ENCODE results near the gene CAPG.
"Not testable (repeated sequence)": the region's sequence is repeated elsewhere in the genome, so short reads cannot be mapped to it uniquely, and the experiment has no call there.

CAPG gene

DNA sequence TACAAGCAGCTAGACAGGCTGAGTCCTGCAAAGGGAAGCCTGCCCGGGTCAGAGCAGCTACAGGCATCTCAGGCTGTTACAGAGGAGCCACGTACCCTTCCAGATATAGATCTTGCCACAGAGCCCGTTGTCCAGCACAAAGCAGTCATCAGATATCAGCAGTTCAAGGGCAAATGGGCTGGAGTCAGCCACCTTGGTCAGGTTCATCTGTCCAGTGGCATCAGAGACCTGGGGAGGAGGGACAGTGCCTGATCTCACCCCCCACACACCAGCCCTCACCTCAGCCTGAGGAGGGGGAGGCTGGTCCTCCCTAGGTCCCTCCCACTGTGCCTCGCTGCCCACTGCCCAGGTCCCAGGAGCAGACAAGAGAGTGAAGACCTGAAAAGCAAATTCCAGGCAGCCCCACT, 12.2 kb downstream of the CAPG start:
- DNase-seq, result no peak

DNA sequence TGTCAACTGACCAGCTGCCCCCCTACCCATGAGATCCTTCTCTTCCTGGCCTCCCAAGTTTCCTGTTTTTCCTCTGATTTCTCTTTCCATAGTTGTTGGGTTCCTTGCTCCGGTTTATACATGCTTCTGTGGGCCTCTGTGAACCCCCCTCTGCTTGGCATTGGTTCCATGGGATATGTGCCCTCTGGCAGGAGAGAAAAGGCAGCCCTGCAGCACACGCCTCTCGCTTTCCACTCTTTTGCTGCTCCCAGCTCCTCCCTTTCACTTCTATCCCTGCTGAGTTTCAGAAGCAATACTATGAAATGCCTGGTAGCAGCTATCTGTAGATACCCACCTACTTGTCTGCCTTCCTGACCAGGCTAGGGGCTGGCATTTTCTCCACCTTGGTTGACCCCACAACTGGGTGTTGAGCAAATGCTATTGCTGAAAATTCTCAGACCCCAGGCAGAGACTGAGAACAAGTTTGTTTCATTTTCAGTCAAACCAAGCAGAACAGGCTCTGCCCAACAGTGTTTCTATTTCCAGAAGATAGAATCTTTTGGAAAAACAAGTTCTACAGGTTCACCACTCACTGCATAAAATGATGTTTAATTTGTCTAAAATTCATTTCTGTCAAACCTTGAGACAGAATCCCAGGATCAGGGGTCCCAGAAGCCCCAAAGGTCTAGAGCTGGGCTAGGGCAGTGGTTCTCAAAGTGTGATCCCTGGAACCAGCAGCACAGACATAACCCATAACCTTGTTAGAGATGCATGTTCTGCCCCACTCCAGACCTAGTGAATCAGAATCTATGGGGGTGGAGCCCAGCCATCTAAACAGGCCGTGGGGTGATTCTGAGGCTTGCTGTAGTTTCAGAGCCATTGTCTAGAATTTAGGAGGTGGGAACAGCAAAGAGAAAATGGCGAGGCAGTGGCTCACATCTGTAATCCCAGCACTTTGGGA, 13.4 kb downstream of the CAPG start:
- peak; percentile 44 for DNase-seq

DNA sequence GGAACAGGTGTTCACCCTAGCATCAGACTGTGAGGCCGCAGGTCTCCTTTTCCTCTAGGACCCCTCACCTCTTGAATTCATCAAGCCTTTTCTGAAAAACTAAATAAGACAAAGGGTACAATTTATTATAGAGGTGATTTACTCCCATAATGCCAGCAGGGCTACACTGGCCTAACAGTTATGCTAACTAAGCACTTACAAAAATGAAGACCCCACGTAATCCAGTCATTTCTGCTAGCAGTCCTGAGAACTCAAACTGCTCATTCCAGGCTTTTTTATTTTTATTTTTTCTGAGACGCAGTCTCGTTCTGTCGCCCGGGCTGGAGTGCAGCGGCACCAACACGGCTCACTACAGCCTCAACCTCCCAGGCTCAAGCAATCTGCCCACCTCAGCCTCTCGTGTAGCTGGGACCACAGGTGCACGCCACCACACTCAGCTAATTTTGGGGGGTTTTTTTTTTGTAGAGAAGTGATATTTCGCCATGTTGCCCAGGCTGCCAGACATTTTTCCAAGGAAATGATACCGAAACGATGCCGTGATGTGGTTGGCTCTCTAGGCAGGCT, 14.2 kb downstream of the CAPG start:
- no peak for DNase-seq

DNA sequence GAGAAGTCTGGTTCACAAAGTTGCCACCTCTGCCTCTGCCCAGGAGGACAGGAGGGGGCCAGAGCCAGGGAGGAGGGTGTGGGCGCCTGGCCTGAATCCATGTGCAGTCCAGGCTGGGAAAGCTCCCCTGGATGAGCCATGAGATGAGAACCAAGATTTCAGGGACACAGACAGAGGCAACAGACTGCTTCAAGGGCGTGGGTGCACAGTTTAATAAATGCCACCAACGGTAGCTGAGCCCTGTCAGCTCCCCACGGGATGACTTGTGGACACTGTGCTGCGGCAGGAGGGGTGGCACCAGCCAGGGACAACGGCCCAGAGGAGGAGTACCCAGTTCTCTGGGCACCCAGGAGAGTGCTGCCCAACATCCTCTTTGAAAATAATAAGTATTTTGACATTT, 15.2 kb downstream of the CAPG start:
- no peak for DNase-seq

DNA sequence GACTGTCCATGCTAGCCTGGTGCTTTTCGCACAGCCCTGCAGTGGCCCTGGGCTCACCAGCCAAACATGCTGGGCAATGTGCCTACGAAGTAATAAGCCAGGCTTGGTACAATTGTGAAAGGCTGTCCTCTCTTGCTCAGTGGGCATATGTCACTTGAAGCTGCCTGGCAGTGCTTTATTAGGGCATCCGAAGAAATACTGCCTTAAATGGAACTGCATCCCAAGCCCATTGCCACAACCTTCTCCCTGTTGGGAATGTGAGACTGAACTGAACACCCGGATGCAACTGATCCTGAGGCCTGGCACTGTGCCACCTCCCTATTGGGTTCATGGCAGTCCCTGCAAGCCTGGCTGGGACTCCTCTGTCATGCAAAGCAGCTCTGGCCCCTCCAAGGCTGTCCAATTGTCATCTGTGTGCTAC, 15.9 kb downstream of the CAPG start:
- DNase-seq, result no peak

DNA sequence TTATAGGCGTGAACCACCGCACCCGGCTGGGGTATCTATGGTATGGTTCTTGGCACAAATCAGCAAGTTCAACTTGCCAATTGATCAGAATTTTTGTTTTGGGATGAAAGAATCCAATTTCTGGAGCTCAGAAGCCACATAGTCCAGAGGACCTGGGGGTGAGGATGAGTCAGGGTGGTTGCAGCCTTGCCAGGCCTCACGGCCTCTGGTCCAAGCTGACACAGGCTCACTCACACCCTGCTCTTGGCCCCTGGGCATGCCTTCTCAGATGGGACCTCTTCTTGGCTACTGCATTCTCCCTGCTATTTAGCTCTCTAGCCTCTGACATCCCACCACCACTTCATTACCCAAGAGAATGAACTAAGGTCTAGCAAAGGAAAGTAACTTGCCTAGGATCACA, 16.3 kb downstream of the CAPG start:
- DNase-seq, result no peak

DNA sequence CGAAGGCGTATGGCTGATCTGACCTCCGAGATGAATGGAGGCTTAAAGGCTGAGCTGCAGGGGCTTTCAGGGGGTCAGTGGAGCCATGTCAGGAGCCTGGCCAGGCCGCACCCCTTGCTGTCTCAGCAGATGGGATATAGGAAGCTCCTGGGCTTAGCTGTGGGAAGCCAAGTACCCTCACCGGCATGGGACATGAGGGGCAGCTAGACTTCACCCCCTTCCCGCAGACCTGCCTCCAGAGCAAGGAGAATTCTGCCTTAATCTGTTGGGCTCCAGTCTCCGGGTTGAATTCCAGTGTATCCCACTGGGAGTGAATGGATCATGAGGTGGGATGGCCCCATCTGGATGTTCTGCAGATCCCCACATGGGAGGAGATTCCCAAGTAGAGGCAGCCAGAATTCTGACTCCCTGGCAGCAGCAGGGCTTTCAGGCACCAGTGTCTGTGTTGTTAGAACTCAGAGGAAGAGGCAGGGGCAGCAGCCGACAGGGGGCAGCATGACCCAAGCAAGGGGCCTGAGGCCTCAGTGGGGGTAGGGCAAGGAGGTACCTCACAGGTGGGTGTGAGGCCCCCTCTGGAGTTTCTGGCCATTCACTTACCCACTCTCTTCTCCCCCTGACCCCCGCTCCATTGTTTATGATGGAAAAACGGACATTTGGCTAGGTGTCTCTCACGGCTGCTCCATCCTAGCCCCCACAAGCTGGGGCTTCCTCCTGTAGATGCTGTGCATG, 19.1 kb downstream of the CAPG start:
- no peak for DNase-seq

DNA sequence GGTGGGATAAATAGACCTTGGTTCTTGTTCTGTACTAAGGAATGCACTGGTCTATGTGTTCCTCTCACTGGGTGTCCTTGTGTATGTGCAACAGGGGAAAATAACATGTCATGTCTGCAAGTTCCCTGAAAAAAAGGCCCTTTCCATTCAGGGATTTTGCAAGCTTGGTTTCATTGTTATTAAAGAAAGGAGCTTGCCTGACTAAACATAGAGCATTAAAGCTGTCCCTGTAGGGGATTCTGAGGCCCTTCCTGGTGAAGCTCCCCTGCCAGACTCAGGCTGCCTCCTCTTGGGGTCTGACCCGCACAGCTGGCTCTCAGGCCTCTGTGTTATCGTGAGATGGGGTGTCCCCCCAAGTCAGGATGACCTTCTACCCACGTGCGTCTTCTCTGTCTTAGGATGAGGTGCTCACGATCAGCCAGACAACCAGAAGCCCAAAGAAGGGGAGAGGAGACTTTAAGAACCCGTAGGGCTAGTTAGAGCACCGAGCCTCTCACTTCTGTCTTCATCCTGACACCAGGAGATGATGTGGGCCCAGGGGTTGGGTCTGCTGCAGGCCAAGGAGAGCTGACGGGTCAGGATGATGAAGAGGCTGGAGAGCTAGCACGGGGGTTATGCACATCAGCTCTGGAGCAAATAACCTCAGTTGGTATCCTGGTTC, 21.2 kb downstream of the CAPG start:
- DNase-seq, result no peak

DNA sequence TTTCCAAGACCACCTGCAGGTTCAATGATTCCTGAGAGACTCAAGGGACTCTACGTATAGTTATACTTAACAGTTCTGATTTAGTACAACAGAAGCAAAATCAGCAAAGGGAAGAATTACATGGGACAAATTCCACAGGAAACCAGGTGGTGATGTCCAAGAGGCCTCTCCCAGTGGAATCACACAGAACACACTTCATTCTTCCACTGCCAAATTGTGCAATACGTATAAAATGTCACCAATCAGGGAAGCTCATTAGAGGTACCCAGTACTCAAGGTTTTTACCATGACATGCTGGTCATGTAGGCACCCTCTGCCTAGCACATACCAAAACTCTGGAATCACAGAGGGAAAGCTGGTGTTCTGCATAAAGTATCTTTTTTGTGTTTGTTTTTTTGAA, 22.4 kb downstream of the CAPG start:
- no peak for DNase-seq

DNA sequence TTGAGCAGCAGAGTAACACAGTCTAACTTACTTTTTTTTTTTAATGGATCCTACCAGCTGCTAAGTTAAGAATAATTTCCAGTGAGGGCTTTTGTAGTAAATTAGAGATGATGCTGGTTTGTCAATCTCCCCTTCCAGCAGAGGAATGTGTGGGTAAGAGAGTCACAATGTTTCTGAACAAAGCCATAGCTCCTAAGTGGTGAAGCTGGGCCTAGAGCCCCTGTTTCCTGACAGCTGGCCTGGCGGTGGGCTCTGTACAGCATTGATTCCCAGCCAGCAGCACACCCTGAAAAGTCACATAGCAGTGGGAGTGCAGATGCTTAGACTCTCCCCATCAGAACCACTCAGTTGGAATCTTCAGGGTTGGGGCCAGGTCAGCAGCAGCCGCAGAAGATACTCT, 24.4 kb downstream of the CAPG start:
- DNase-seq, result no peak

DNA sequence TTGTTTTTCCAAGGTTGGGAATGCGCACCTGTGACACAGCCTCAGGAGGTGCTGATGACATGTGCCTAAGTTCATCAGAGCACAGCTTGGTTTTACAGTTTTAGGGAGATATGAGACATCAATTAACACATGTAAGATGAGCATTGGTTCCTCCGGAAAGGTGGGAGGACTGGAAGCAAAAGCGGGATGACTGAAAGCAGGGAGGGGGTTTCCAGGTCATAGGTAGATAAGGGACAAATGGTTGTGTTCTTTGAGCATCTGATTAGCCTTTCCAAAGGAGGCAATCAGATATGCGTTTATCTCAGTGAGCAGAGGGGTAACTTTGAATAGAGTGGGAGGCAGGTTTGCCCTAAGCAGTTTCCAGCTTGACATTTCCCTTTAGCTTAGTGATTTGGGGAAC, 26.3 kb downstream of the CAPG start:
- no peak for DNase-seq

DNA sequence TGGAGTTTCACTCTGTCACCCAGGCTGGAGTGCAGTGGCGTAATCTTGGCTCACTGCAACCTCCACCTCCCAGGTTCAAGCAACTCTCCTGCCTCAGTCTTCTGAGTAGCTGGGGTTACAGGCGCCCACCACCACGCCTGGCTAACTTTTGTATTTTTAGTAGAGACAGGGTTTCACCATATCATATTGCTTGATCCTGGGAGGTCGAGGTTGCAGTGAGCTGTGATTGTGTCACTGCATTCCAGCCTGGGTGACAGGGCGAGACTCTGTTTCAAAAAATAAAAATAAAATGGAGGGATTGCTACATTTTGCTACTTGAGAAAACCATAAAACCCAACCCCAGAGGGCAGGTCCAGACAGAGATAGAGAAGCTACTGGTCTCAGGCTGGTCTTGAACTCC, 27.0 kb downstream of the CAPG start:
- not testable (repeated sequence) for DNase-seq

DNA sequence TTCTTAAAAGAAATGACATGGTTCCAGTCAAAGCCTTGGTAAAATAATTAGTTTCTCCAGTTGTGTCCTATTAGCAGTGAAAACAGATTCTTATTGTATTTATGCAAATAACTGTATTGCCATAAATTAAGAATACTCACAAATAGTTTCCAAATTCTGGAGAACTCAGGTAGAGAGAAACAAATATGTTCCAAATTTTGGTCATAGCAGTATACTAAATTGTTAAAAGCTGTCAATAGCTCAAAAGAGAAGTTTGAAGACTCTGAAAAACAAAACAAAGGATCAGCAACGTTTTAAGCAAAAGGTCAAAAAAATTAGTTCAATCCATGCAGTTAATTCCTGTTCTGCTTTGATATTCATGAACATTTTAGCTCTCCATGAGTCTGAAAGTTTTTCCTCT, 30.1 kb downstream of the CAPG start:
- DNase-seq, result no peak

DNA sequence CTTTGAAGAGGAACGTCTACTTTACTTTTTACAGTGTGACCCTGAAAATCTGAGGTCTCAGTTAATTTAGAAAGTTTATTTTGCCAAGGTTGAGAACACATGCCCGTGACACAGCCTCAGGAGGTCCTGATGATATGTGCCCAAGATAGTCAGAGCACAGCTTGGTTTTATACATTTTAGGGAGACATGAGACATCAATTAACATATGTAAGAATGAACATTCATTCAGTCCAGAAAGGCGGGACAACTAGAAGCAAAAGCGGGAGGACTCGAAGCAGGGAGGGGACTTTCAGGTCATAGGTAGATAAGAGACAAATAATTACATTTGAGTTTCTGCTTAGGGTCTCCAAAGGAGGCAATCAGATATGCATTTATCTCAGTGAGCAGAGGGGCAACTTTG, 31.9 kb downstream of the CAPG start:
- no peak for DNase-seq

DNA sequence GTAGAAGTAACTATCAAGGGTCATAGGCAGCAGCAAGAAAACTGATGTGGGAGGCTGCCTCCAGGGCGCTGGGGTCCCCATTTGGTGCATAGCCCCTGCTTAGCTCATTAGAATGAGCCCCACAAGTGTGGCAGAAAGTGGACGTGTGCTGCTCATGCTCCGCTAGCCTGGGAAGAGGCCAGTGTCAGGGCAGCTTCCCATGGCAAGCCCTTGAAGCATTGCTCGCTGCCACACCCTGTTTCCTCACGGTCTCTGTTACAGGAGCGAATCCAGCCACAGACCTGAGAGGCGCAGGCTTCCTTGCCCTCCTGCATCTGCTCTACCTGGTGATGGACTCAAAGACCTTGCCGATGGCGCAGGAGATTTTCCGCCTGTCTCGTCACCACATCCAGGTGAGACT, 33.1 kb downstream of the CAPG start:
- no peak for DNase-seq

DNA sequence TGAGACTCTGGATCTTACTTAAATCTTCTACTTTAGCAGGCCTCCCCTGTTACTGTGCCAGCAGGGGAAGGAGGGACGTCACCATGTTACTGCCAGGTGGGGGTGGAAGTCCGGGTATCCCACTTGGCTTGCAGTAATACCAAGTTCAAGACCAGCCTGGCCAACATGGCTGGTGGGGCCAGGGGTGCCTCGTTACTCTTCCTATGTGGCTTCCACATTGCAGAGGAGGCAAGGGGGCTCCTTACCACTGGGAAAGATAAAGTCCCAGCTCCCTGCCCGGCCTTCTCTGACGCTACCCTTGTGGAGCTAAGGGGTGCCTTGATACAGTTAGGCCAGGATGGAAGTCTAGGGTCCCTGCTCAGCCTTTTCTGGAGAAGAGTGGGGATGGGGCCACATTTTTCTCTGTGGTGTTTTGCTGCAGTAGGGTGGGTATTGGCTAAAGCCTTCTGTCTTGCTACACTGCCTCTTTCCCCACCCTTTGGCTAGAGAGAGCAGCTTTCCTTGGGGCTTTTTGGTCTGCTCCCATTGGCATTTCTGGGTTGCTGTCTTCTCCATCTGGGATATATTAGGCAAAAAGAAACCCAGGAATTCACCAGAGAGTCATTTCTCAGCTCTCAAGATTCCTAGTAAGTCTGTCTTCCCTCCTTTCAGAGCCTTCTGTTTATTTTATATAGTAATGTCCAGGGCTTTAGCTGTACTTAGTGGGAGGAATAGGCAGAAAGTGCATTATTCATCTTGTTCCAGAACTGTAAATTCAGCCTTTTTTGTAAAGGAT, 33.7 kb downstream of the CAPG start:
- DNase-seq, result no peak

DNA sequence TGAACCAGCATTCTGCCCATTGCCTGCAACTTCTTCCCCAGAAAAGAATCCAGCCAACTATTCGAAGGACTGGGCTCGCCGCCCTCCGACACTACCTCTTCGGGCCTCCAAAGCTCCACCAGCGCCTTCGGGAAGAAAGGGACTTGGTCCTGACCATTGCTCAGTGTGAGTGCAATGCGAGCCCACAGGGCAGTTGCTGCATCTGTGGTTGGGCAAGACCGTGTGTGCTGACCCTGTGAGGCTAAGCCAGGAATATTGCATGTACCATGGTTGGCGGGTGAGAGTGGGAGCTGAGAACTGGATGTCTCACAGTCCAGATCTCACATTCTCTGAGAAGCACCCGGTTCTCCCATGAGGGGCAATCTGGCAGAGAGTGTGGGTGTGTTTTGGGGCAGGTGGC, 39.1 kb downstream of the CAPG start:
- no peak for DNase-seq

DNA sequence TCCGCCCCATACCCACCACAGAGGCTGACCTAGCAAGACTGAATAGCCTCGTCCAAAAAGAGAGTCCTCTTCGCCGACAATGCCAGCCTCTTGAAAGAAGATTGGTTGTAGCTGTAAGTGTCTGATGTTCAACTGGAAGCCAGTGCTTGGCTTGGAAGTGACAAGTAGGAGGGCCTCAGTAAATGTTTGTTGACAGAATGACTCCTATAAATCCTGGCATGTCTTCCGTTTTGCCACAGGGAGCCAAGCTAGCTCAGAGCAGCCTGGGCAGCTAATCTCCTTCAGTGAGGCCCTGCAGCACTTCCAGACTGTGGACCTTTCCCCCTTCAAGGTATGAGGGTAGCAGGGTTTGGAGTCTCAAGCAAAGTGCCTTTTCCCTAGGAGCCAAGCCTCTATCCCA, 40.7 kb downstream of the CAPG start:
- no peak for DNase-seq

DNA sequence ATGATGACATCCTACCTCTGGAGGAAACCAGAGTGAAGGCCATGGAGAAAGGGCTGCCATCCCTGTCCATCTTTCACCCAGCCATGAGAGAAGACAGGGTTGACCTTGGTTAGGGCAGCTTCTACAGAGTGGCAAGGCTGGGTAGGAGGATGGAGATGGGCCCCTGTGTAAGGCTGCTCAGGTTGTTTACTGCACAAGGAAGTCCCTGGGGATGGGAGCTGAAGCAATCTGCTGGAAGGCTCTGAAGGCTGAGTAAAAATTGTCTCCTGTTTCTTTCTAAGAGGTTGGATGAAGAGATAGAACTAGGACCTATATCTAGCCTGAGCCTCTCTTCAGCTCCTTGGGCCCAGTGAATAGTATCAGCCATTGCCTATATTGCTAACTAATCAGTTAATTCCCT, 41.2 kb downstream of the CAPG start:
- DNase-seq, result no peak

DNA sequence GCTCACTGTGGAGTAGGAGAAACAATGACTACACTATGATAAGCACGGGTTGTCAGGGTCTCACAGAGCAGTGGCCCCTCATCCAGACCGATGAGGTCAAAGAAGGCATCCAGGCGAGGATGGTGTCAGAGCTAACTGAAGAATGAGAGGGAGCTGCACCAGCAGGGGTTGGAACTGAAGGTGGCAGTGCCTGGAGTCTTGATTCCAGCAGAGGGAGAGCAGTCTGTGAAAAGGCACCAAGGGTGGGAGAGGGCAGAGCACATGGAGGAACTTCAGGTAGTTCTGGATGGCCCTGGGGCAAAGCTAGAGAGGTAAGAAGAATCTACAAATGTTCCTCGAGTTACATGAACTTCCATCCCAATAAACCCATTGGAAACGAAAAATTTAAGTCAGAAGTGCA, 43.0 kb downstream of the CAPG start:
- no peak for DNase-seq

DNA sequence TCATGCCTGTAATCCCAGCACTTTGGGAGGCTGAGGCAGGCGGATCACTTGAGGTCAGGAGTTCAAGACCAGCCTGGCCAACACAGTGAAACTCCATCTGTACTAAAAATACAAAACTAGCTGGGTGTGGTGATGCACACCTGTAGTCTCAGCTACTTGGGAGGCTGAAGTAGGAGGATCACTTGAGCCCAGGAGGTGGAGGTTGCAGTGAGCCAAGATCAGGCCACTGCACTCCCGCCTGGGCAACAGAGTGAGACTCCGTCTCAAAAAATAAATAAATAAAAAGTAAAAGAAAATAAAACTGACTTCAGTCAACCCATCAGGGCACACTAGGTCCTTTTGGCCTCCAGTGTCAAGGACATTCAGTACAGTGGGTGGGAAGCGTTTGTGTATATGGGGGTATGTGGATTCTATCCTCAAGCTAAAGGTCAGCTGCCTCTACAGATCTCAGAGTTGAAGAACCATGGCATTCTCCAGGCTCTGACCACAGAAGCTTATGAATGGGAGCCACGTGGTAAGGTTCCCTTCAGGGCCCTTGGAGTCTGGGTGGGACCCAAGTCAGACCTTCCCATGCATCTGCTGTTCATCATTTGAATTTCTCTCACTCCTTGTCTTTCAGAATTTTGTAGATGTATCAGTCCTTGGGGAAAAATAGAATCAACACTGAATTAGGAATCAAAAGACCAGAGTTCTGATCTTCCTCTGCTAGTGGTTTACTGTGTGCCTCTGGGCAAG, 47.3 kb downstream of the CAPG start:
- not testable (repeated sequence) for DNase-seq

Data from right kidney (tissue), 1 donor.